GM18867 (cell line): ENCODE data around the gene ACAD8.
"Not testable (repeated sequence)": the region's sequence is repeated elsewhere in the genome, so short reads cannot be mapped to it uniquely, and the experiment has no call there.

ENCODE experiments used
- ATAC-seq: cut with Tn5 transposase; IDR thresholded peaks from one replicate; pipeline ENCODE4 v1.9.1; 2021; ENCODE audit warnings: mild to moderate bottlenecking, moderate library complexity; ENCODE audit not compliant: unreplicated experiment

ACAD8 gene

DNA sequence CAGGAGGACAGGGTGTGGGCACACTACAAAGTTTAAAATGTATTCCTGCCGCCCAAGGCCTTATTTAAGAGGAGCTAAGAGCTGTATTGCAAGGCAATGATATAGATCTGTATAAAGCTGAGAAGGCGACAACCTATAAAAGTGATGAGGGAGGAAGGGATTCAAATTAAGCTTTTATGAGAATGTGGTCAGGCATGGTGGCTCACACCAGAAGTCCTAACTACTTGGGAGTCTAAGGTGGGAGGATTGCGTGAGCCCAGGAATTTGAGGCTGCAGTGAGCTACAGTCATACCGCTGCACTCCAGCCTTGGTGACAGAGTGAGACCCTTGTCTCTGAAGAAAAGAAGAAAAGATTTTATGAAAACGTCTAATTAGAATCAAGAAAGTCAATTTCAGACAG is 13.1 kb downstream of the ACAD8 start:
- no peak for ATAC-seq

DNA sequence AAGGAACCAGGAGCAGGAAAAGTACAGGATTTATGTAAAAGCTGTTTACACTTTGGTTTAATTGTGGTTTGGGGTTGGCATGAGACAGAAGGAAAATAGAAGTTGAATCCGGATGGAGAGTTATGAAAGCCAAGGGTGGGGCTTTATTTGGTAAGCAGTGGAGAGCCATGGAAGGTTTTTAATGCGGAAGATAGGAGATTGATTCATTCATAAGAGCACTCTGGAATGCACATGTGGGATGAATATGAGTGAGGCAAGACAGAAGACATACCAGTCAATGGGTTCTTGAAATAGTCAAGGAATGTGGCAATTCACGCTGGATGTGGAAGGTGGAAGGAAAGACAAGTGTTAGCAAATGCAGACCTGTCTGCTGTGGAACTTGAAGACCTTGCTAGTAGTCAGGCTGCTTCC is 13.5 kb downstream of the ACAD8 start:
- ATAC-seq, result no peak

GRCh38 chr11:134267461-134267860 is 14.1 kb downstream of the ACAD8 start:
- ATAC-seq, result no peak

DNA sequence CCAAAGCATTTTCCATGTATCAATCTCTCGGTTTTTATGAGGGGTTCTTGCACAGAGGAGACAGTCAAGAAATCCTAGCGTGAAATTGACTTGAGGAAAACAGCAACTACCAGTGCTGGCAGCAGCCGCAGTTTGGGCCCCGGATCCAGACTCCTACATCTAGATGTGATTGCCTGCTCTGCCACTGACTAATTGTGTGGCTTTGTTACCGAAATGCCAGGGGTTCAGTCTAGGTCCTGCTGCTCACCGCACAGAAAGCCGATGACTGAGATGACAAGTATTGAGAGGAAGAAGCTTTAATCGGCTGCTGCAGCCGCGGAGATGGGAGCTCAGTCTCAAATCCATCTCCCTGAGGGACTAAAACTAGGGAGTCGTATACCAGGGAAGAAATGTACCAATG is 14.6 kb downstream of the ACAD8 start:
- ATAC-seq, result no peak

DNA sequence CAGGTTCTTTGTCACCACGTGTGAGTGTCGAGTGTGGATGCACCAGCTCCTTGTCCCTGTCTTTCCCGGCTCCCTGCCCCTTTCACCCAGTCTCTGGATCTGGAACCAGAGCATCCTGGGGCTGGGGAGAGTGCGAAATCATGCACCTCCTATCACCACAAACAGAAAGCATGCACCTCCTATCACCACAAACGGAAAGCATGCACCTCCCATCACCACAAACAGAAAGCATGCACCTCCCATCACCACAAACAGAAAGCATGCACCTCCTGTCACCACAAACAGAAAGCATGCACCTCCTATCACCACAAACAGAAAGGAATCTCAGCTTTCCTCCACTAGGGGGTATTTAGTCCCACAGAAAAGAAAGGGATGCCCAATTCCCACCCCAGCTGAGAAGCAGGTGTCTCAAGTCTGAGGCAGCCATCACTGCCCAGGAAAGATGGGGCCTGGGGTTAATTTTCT is 16.9 kb downstream of the ACAD8 start:
- no peak for ATAC-seq

- no peak for ATAC-seq
Measured at GRCh38 chr11:134271978-134272377, 18.6 kb downstream of the ACAD8 start.

DNA sequence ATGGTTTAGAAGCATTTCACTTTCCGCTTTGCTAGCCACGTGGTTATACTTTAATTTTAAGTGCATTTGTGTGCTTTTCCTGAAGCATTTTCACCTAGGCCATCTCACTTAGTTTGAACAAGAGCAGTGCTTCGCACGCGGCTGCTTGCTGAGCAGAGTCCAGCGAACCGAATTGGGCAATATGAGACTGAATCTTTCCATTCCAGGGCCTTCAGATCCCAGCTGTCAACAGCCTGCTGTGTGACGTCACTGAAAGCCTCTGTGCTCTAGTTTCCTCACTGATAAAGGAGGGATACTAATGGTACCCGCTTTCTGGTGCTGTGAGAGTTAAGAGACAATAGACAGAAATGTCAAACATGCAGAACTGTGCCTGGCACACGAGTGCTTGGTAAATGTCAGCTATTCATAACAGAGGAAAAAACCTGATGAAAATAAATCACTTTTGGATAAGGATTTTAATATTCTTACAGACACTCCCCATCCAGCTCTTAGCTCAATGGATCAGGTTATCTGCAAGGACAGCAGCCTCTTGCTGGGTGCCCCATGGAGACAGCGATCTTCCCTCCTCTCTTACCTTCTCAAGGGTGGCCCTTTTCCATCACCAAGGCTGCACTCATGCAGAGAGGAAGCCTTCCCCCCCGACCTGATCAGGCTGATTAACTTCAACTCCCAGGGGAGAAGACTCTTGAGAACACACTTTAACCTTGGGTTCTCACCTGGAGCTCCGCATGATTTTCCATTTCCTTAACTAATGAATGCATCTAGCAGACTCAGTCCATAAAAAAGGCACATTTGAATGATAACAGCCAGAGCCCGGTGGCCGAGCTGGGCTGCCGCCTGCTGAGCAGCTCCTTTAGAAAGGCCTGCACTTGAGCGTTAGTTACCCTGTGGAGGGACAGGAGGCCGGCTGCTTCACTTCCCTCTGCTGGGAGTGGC is 19.3 kb downstream of the ACAD8 start:
- no peak for ATAC-seq

DNA sequence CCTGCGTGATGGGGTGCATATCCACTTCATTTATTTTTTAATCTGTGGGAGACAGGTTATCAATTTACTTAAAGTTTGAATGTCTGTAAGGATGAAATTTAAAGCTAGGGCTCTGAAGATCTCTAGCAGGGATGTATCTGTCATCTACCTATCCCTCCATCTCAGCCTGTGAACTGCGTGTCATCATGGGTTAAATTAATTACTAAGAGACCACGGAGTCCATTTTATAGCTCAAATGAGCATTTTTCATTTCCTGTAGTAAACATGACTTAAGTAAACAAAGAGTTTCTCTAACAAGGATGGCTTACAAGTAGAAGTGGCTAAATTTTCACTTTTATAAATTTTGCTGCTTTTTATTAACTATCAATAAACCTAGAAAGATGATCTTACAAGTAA is 19.9 kb downstream of the ACAD8 start:
- no peak for ATAC-seq

DNA sequence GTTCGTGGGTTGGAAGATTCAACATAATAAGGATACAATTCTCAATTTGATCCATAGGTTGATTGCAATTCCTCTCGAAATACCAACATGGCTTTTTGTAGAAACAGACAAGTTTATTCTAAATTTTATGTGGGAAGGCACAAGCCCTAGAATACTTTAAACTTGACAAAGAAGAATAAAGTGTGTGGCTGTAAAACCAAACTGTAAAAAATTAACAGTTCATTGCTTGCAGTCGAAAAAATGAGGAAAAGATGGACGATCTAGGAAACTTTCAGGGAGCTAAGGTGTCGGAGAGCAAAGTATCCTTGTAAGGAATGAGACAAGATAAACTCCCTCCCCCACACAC is 21.8 kb downstream of the ACAD8 start:
- ATAC-seq, result no peak

GRCh38 chr11:134275534-134276395 is 22.4 kb downstream of the ACAD8 start, which contains the start of gene GLB1L3:
GLB1L3 (plus strand) TSS chr11:134276379; CDS start chr11:134276741, 362 bp downstream.
- ATAC-seq, result peak; percentile 86

DNA sequence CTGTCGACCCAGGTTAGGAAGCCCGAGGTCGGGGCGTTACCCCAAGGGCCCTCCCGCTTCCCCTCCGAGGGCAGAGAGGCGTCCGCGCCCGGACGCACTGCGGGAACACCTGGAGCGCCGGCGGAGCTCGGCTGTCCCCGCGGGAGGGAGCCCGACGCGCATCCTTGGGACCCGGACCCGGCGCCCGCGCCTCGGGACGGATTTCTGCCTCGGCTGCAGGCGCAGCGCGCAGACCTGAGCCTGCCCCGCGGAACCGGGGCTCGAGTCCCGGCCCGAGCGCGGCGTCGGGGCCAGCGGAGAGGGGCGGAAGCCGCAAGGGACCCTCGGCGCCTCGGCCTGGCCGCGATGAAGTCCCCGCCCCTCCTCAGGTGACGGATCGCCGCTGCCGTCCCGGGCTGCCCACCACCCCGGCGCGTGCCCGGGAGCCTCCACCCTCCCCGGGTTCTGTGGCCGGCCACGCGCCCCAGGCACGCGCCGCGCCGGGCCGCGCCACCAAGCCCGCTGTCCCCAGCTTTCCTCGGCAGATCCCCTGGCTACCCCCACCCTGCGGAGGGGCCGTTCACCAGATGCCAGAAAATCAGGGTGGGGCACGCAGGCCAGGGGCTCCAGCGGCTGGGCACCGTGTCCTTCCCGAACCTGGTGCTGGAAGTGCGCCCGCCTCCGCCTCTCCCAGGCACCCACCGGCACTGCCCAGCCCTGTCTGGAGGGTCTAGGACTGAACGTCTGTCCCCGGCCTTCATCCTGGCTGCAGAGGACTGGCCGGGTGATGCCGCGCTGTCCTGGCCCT is 23.2 kb downstream of the ACAD8 start:
- no peak for ATAC-seq

GRCh38 chr11:134277183-134278001 is 24.0 kb downstream of the ACAD8 start:
- no peak for ATAC-seq

DNA sequence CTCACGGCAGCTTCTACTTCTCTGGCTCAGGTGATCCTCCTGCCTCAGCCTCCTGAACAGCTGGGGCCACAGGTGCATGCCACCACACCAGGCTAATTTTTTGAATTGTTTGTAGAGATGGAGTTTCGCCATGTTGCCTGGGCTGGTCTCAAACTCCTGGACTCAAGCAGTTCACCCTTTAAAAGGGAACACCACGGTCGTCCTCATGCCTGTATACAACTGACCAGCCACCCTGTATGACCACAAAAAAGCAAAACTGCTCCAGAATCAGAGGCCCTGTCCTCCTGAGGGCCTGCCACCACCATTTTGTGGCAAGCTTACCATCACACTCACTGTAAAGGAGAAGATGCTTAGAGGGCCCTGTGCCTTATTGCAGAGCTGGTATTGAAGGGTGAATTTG is 25.0 kb downstream of the ACAD8 start:
- ATAC-seq, result no peak

DNA sequence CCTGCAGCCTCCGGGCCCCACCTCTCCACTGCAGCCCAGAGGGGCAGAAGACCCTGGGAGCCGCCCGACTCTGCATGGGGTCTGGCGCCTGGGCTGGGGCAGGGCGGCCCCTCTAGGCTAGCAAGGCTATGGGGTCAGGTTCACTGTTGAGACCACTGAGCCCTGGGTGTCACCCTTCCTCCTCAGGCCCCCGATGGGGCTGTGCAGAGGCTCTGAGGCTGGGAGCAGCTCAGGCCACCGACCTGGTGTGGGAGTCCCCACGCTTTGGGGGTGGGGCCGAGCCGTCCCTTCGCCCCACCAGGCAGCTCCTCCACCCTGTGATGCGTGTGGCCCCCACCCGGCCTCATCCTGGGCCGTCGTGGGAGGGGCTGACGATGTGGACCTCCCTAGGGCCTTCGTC is 28.3 kb downstream of the ACAD8 start:
- ATAC-seq, result not testable (repeated sequence)

DNA sequence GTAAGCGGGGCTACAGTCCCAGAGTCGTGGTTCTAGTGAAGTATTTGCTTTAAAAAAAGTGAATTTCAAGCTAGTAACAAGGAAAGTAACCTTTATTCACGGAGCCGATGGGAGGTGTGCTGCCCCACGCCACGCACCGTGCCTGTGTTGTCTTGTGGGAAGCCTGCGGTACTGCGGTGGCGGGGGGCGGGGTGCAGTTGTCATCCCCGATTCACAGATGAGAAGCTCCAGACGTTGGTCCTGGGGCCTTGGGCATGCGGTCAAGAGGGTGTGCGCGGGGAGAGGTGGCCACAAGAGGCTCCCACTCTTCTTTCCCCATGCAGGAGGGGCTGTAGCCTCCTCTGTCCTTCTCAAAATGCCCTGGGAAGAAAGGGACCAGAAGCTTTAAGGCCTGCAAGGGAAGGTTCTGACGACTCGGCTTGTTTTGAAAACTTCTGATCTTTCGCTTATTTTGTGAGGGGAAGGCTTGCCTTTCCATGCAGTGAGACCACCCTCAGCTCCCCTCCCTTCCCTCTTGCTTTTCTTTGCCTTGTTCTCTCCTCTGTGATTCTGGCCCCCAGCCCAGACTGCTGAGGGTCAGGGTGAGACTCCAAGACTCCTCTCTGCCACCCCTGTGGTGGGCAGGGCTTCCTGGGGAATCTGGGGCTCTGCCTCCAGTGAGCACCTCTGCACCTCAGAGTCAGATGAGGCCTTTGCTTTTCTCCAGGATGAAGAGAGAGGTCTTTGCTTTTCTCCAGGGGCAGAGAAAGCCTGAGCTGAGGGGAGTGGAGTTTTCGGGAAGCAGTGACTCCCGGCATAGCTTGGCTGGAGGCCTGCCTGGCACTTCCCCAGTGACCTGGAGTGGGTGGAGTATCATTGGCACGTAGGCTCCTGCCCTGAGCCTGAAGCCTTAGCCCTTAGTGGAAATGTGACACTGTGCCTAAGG is 29.0 kb downstream of the ACAD8 start:
- no peak for ATAC-seq

GRCh38 chr11:134283461-134284230 is 30.3 kb downstream of the ACAD8 start:
- ATAC-seq, result no peak

DNA sequence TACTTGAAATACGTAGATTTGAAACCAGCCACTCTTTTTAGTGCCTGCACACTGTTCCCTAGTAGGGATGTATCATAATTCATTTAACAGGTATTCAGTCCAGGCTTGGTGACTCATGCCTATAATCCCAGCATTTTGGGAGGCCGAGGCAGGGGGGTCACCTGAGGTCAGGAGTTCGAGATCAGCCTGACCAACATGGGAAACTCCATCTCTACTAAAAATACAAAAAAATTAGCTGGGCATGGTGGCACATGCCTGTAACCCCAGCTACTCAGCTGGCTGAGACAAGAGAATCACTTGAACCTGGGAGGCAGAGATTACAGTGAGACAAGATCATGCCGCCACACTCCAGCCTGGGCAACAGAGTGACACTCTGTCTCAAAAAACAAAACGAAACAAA is 31.0 kb downstream of the ACAD8 start:
- not testable (repeated sequence) for ATAC-seq

DNA sequence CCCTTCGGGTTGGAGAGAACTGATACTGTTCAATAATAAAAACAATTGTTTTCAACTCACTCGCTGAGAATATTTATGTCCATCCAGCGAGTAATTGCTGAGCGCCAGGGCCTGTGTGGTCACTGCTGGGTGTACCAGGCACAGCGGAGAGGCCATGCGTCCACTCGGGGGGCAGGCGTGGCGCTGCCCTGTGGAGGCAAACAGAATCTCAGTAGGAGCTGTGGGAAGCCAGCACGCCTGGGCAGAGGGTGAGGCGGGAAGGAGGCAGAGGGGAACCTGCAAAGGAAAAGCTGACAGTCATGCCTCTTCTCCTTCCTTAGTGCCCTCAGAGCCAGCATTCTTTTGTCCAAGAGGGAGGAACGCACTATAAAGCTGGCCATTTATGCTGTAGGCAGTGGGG is 34.2 kb downstream of the ACAD8 start:
- ATAC-seq, result no peak
